Neural cell (in vitro differentiated cells): Measurements from ENCODE around the gene VIT. TPM values are rescaled to one million over a fixed set of nuclear protein-coding genes. Genes with fewer than 3 reads are reported as not detected.
"Not testable (repeated sequence)": the region's sequence is repeated elsewhere in the genome, so short reads cannot be mapped to it uniquely, and the experiment has no call there.

Source experiments
- H2AFZ ChIP-seq: fragments of 200-600, 300-800 bp; sonication (generic), shearing (Covaris generic); 2 replicates; pipeline ENCODE4 v1.6.0; 2014; ENCODE audit warnings: low read depth, mild to moderate bottlenecking, antibody characterized with exemption, low read length, moderate library complexity
- H3F3A ChIP-seq: fragments of 200-600 bp; shearing (Covaris generic); 2 replicates; pipeline ENCODE4 v1.6.1; 2016; ENCODE audit warnings: mild to moderate bottlenecking, moderate library complexity, mixed read lengths, antibody characterized with exemption, low read length; ENCODE audit not compliant: insufficient read depth, poor library complexity, severe bottlenecking
- H3K27ac ChIP-seq: fragments of 200-600, 300-800 bp; sonication (generic), shearing (Covaris generic); 2 replicates; pipeline ENCODE4 v1.5.1; 2014; ENCODE audit warnings: mild to moderate bottlenecking, low read length, moderate library complexity
- H3K27me3 ChIP-seq: fragments of 300-800, 200-600 bp; sonication (generic), shearing (Covaris generic); 2 replicates; pipeline ENCODE4 v1.6.0; 2014; ENCODE audit warnings: mild to moderate bottlenecking, low read depth, low read length, moderate library complexity; ENCODE audit not compliant: insufficient read depth
- H3K36me3 ChIP-seq: fragments of 300-800, 200-600 bp; sonication (generic), shearing (Covaris generic); 2 replicates; pipeline ENCODE4 v1.5.1; 2014; ENCODE audit warnings: mild to moderate bottlenecking, antibody characterized with exemption, low read length, moderate library complexity; ENCODE audit not compliant: insufficient read depth
- H3K4me2 ChIP-seq: fragments of 300-800, 200-600 bp; sonication (generic), shearing (Covaris generic); 2 replicates; pipeline ENCODE4 v1.6.0; 2014; ENCODE audit warnings: mild to moderate bottlenecking, low read length
- H3K4me3 ChIP-seq: fragments of 300-800, 200-600 bp; sonication (generic), shearing (Covaris generic); 2 replicates; pipeline ENCODE4 v1.5.1; 2014; ENCODE audit warnings: mild to moderate bottlenecking, low read length, moderate library complexity
- H3K79me2 ChIP-seq: fragments of 200-600 bp; shearing (Covaris generic); replicated peaks from 2 replicates; pipeline ENCODE4 v1.6.0; 2014; ENCODE audit warnings: mild to moderate bottlenecking, low read length, moderate library complexity; ENCODE audit not compliant: insufficient read depth
- H3K9ac ChIP-seq: fragments of 300-800, 200-600 bp; sonication (generic), shearing (Covaris generic); 2 replicates; pipeline ENCODE4 v1.6.1; 2016; ENCODE audit warnings: mild to moderate bottlenecking, low read length, mixed read lengths
- H3K9me2 ChIP-seq: fragments of 200-600 bp; shearing (Covaris generic); 2 replicates; pipeline ENCODE4 v1.6.1; 2016; ENCODE audit warnings: mild to moderate bottlenecking, low read length, mixed read lengths; ENCODE audit not compliant: insufficient read depth
- H3K9me3 ChIP-seq: fragments of 200-600, 300-800 bp; sonication (generic), shearing (Covaris generic); 2 replicates; pipeline ENCODE4 v1.6.1; 2016; ENCODE audit warnings: mild to moderate bottlenecking, mixed run types, low read length, moderate library complexity, mixed read lengths
- H4K20me1 ChIP-seq: fragments of 200-600 bp; shearing (Covaris generic); 2 replicates; pipeline ENCODE4 v1.6.1; 2016; ENCODE audit warnings: mild to moderate bottlenecking, mixed run types; ENCODE audit not compliant: insufficient read depth
- CTCF ChIP-seq: fragments of 450-650 bp; IDR thresholded peaks from 2 replicates; pipeline ENCODE4 v1.5.1; 2014; ENCODE audit warnings: antibody characterized with exemption, mild to moderate bottlenecking, moderate library complexity; ENCODE audit not compliant: poor library complexity, severe bottlenecking
- EP300 ChIP-seq: fragments of 450-650 bp; conservative IDR thresholded peaks from 2 replicates; pipeline ENCODE4 v1.6.1; 2014; ENCODE audit warnings: antibody characterized with exemption, mild to moderate bottlenecking, moderate library complexity; ENCODE audit not compliant: poor library complexity, severe bottlenecking
- EZH2 ChIP-seq: fragments of 200-600, 300-800 bp; shearing (Covaris generic), sonication (generic); IDR thresholded peaks from 2 replicates; pipeline ENCODE4 v1.6.1; 2014; ENCODE audit warnings: antibody characterized with exemption, low read length, borderline replicate concordance, mild to moderate bottlenecking; ENCODE audit not compliant: insufficient read depth, poor library complexity, severe bottlenecking
- MXI1 ChIP-seq: fragments of 450-650 bp; conservative IDR thresholded peaks from 2 replicates; pipeline ENCODE4 v1.6.1; 2014; ENCODE audit warnings: antibody characterized with exemption, mild to moderate bottlenecking; ENCODE audit not compliant: poor library complexity, severe bottlenecking
- POLR2AphosphoS5 ChIP-seq: IDR thresholded peaks from 2 replicates; pipeline ENCODE4 v1.6.1; 2012
- RAD21 ChIP-seq: fragments of 450-650 bp; conservative IDR thresholded peaks from 2 replicates; pipeline ENCODE4 v1.6.1; 2014; ENCODE audit warnings: antibody characterized with exemption, mild to moderate bottlenecking, moderate library complexity
- SMC3 ChIP-seq: fragments of 450-650 bp; conservative IDR thresholded peaks from 2 replicates; pipeline ENCODE4 v1.6.1; 2014; ENCODE audit warnings: antibody characterized with exemption, mild to moderate bottlenecking, moderate library complexity; ENCODE audit not compliant: poor library complexity
- TAF1 ChIP-seq: IDR thresholded peaks from 2 replicates; pipeline ENCODE4 v1.6.1; 2012; ENCODE audit warnings: low read depth
- polyA plus RNA-seq: library from polyadenylated mRNA; depleted of rRNA; stranded (reverse); fragments of >200 nt; gene quantifications from 2 replicates; pipeline ENCODE4 v1.2.3, GENCODE V29; 2014
- TF ChIP-seq, protein P1 (sequence below): IDR thresholded peaks from 2 replicates; pipeline ENCODE4 v1.6.1; 2012; ENCODE audit warnings: borderline replicate concordance

The VIT gene
- polyA plus RNA-seq, 1 donor from 2014 or later = not detected

GRCh38 chr2:36824273-36824672, 127.8 kb downstream of the VIT start:
- H3K4me2 ChIP-seq = no peak overlapping the region
- no peak for TF ChIP-seq SMC3
- TF ChIP-seq MXI1 = no peak
- TF ChIP-seq CTCF = no peak
- TF ChIP-seq, protein P1, sequence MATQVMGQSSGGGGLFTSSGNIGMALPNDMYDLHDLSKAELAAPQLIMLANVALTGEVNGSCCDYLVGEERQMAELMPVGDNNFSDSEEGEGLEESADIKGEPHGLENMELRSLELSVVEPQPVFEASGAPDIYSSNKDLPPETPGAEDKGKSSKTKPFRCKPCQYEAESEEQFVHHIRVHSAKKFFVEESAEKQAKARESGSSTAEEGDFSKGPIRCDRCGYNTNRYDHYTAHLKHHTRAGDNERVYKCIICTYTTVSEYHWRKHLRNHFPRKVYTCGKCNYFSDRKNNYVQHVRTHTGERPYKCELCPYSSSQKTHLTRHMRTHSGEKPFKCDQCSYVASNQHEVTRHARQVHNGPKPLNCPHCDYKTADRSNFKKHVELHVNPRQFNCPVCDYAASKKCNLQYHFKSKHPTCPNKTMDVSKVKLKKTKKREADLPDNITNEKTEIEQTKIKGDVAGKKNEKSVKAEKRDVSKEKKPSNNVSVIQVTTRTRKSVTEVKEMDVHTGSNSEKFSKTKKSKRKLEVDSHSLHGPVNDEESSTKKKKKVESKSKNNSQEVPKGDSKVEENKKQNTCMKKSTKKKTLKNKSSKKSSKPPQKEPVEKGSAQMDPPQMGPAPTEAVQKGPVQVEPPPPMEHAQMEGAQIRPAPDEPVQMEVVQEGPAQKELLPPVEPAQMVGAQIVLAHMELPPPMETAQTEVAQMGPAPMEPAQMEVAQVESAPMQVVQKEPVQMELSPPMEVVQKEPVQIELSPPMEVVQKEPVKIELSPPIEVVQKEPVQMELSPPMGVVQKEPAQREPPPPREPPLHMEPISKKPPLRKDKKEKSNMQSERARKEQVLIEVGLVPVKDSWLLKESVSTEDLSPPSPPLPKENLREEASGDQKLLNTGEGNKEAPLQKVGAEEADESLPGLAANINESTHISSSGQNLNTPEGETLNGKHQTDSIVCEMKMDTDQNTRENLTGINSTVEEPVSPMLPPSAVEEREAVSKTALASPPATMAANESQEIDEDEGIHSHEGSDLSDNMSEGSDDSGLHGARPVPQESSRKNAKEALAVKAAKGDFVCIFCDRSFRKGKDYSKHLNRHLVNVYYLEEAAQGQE = no peak
- no peak for TF ChIP-seq EP300
- no peak for TF ChIP-seq EZH2
- no peak for TF ChIP-seq TAF1
- TF ChIP-seq RAD21 = no peak
- TF ChIP-seq POLR2AphosphoS5 = no peak
- no peaks in the 10 kb centered on the region for H3F3A ChIP-seq
- H3K27me3 ChIP-seq = no peaks in the 10 kb centered on the region
- H3K27ac ChIP-seq = no peak overlapping the region
- no peaks in the 10 kb centered on the region for H3K9me2 ChIP-seq
- H3K79me2 ChIP-seq = no peaks in the 10 kb centered on the region
- no peak overlapping the region for H3K4me3 ChIP-seq
- no peak overlapping the region for H2AFZ ChIP-seq
- no peaks in the 10 kb centered on the region for H3K9me3 ChIP-seq
- H4K20me1 ChIP-seq = no peaks in the 10 kb centered on the region
- H3K36me3 ChIP-seq = no peaks in the 10 kb centered on the region
- no peak overlapping the region for H3K9ac ChIP-seq

DNA sequence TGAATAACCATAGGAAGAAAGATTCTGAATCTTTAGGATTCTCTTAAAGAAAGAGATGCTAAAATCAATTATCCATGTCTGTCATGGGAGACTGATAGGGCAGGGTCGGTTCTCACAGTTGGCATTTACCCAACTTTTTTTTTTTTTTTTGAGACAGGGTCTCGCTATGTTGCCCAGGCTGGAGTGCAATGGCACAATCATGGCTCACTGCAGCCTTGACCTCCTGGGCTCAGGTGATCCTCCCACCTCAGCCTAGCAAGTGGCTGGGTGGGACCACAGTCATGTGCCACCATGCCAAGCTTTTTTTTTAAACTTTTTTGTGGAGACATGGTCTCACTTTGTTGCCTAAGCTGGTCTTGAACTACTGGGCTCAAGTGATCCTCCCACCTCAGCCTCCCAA, 128.2 kb downstream of the VIT start:
- H3K27me3 ChIP-seq, H3K79me2 ChIP-seq, H3K9ac ChIP-seq, H3F3A ChIP-seq, H3K4me3 ChIP-seq, H3K27ac ChIP-seq, H3K9me2 ChIP-seq, H3K36me3 ChIP-seq, H3K4me2 ChIP-seq, H2AFZ ChIP-seq, H4K20me1 ChIP-seq, H3K9me3 ChIP-seq: not testable (repeated sequence)

DNA sequence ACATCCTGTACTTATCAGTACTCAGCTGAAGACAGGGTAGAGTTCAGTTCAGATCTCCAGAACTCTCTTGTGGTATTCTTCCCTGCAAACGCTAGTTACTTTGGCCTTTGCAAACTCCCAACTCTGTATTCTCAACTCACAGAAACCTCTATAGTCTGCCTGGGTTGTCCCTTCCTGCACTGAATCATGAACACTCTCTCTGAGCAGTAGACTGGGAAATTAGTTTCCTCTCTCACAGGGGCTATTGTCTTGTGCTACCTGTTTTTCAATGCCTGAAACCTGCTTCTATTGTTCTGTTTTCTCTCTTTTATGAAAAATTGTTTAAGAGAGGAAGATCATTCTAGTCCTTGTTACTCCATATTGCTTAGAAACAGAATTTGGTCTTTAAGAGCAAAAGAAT, 134.7 kb downstream of the VIT start:
- Histone ChIP-seq H3K4me2 (no peak overlapping the region), H3K9ac (no peak overlapping the region), H3K9me2 (no peaks in the 10 kb centered on the region), H3K27me3 (no peaks in the 10 kb centered on the region), H3K36me3 (no peaks in the 10 kb centered on the region), H3K4me3 (no peak overlapping the region), H2AFZ (no peak overlapping the region), H3F3A (no peaks in the 10 kb centered on the region), H4K20me1 (no peaks in the 10 kb centered on the region), H3K9me3 (no peaks in the 10 kb centered on the region), H3K27ac (no peak overlapping the region), H3K79me2 (no peaks in the 10 kb centered on the region)
- TF ChIP-seq TAF1 (no peak), CTCF (no peak), MXI1 (no peak), SMC3 (no peak), EP300 (no peak), EZH2 (no peak), POLR2AphosphoS5 (no peak), RAD21 (no peak)
- TF ChIP-seq, protein P1 = no peak
